RWPE2 (cell line): ENCODE measurements around the gene STAT5B.

ENCODE experiments used
- ATAC-seq: fragments of 200-7000 bp; cut with Tn5 transposase; 3 replicates; pipeline ENCODE4 v1.9.1; 2021; ENCODE audit warnings: low read depth
- DNase-seq: peaks from one replicate; pipeline ENCODE4 v3.0.0-alpha.2; 2020; ENCODE audit warnings: low spot score
- H3K27ac ChIP-seq: fragments of 450-650 bp; 2 replicates; pipeline ENCODE4 v1.5.1; 2017; ENCODE audit warnings: mild to moderate bottlenecking; ENCODE audit not compliant: poor library complexity, severe bottlenecking
- H3K27me3 ChIP-seq: fragments of 250-450 bp; sonication (Bioruptor Pico); 2 replicates; pipeline ENCODE4 v1.5.1; 2021; ENCODE audit warnings: mild to moderate bottlenecking, moderate library complexity; ENCODE audit not compliant: insufficient read depth, poor library complexity, severe bottlenecking
- H3K36me3 ChIP-seq: fragments of 250-450 bp; sonication (Bioruptor Pico); 2 replicates; pipeline ENCODE4 v1.5.1; 2020; ENCODE audit warnings: low read depth, mild to moderate bottlenecking, moderate library complexity
- H3K4me1 ChIP-seq: fragments of 250-450 bp; sonication (Bioruptor Pico); 2 replicates; pipeline ENCODE4 v1.5.1; 2021; ENCODE audit warnings: mild to moderate bottlenecking, moderate library complexity; ENCODE audit not compliant: insufficient read depth, poor library complexity, severe bottlenecking
- H3K4me3 ChIP-seq: fragments of 250-450 bp; sonication (Bioruptor Pico); 2 replicates; pipeline ENCODE4 v1.5.1; 2021; ENCODE audit warnings: mild to moderate bottlenecking, moderate library complexity; ENCODE audit not compliant: severe bottlenecking
- H3K9me3 ChIP-seq: fragments of 250-450 bp; sonication (Bioruptor Pico); 2 replicates; pipeline ENCODE4 v1.5.1; 2021; ENCODE audit warnings: mild to moderate bottlenecking, moderate library complexity; ENCODE audit not compliant: severe bottlenecking
- CTCF ChIP-seq: fragments of 450-650 bp; IDR thresholded peaks from one replicate; pipeline ENCODE4 v1.5.1; 2017; ENCODE audit warnings: mild to moderate bottlenecking, moderate library complexity; ENCODE audit not compliant: poor library complexity, severe bottlenecking

Gene STAT5B

GRCh38 chr17:42271006-42271778 lies 5.0 kb downstream of the STAT5B start:
- Histone ChIP-seq H3K27me3 (no peaks in the 10 kb centered on the region), H3K9me3 (no peaks in the 10 kb centered on the region), H3K36me3 (no peaks in the 10 kb centered on the region), H3K4me1 (peaks cover 8% of the 10 kb centered on the region), H3K4me3 (no peak overlapping the region), H3K27ac (no peak overlapping the region)
- TF ChIP-seq CTCF = no peak
- no peak for ATAC-seq
- DNase-seq = no peak

GRCh38 chr17:42270596-42270995 lies 5.6 kb downstream of the STAT5B start:
- TF ChIP-seq CTCF = no peak
- H3K9me3 ChIP-seq = no peaks in the 10 kb centered on the region
- no peak overlapping the region for H3K4me3 ChIP-seq
- no peak overlapping the region for H3K27ac ChIP-seq
- H3K27me3 ChIP-seq = no peaks in the 10 kb centered on the region
- H3K4me1 ChIP-seq = peaks cover 8% of the 10 kb centered on the region
- no peak for ATAC-seq
- DNase-seq = no peak
- no peaks in the 10 kb centered on the region for H3K36me3 ChIP-seq

GRCh38 chr17:42270170-42270535 lies 6.0 kb downstream of the STAT5B start:
- no peak for TF ChIP-seq CTCF
- Histone ChIP-seq H3K36me3 (no peaks in the 10 kb centered on the region), H3K4me3 (no peak overlapping the region), H3K4me1 (peaks cover 8% of the 10 kb centered on the region), H3K9me3 (no peaks in the 10 kb centered on the region), H3K27ac (no peak overlapping the region), H3K27me3 (no peaks in the 10 kb centered on the region)
- DNase-seq (no peak), ATAC-seq (no peak)

- H3K4me1 ChIP-seq = no peaks in the 10 kb centered on the region
- H3K27me3 ChIP-seq = no peaks in the 10 kb centered on the region
- no peak for ATAC-seq
- no peak overlapping the region for H3K27ac ChIP-seq
- no peaks in the 10 kb centered on the region for H3K9me3 ChIP-seq
- no peaks in the 10 kb centered on the region for H3K36me3 ChIP-seq
- no peak for TF ChIP-seq CTCF
- no peak for DNase-seq
- H3K4me3 ChIP-seq = no peak overlapping the region
Observed at GRCh38 chr17:42268236-42268635, 8.0 kb downstream of the STAT5B start.

- peak; percentile 65 for ATAC-seq
- Histone ChIP-seq H3K4me1 (no peaks in the 10 kb centered on the region), H3K27me3 (no peaks in the 10 kb centered on the region), H3K4me3 (no peak overlapping the region), H3K9me3 (no peaks in the 10 kb centered on the region), H3K27ac (no peak overlapping the region), H3K36me3 (no peaks in the 10 kb centered on the region)
- no peak for TF ChIP-seq CTCF
- DNase-seq = no peak
Observed at GRCh38 chr17:42266918-42267766, 9.0 kb downstream of the STAT5B start.
